GOT3 (cell line): Measurements from ENCODE around the gene PRG3.
"Not testable (repeated sequence)": the region's sequence is repeated elsewhere in the genome, so short reads cannot be mapped to it uniquely, and the experiment has no call there.

Source experiments
- DNase-seq: peaks from one replicate; lab custom pipeline; 2025; ENCODE audit warnings: mixed read lengths; lab: John Stamatoyannopoulos, UW

Gene PRG3

GRCh38 chr11:57336856-57337255 is 44.1 kb downstream of the PRG3 start:
- DNase-seq = not testable (repeated sequence)

- no peak for DNase-seq
These were observed 44.8 kb downstream of the PRG3 start for GRCh38 chr11:57336111-57336666.

GRCh38 chr11:57335343-57336110 is 45.4 kb downstream of the PRG3 start, which contains the start of gene SSRP1:
SSRP1 (minus strand) TSS chr11:57335892; CDS start chr11:57335121, 771 bp downstream.
- peak; percentile 21 for DNase-seq

- no peak for DNase-seq
These were observed 46.0 kb downstream of the PRG3 start for GRCh38 chr11:57335023-57335342.

- no peak for DNase-seq
These were observed 48.1 kb downstream of the PRG3 start for GRCh38 chr11:57332694-57333440.

- DNase-seq = no peak
These were observed 49.2 kb downstream of the PRG3 start for GRCh38 chr11:57331720-57332119.

- DNase-seq = no peak
These were observed 50.9 kb downstream of the PRG3 start for GRCh38 chr11:57330029-57330428.

GRCh38 chr11:57327721-57328120 is 53.2 kb downstream of the PRG3 start:
- DNase-seq = no peak
